Measurements from ENCODE around the gene DNPH1.

- no peak for TF ChIP-seq ZFP41 (tag by site-specific recombination; IDR thresholded peaks at IDR 0.05; ENCODE audit: borderline replicate concordance)
- TF ChIP-seq HOXD13 (CRISPR knock-in tag; IDR thresholded peaks at IDR 0.05; ENCODE audit: borderline replicate concordance): no peak
- no peak for TF ChIP-seq ZNF112 (tag by site-specific recombination; IDR thresholded peaks at IDR 0.05)
- TF ChIP-seq CTCF (tag by site-specific recombination; IDR thresholded peaks at IDR 0.05): no peak
- TF ChIP-seq PRDM6 (tag by site-specific recombination; IDR thresholded peaks at IDR 0.05): no peak
- no peak for TF ChIP-seq ZNF23 (tag by site-specific recombination; IDR thresholded peaks at IDR 0.05; ENCODE audit: borderline replicate concordance)
- TF ChIP-seq SP2 (tag by site-specific recombination; IDR thresholded peaks at IDR 0.05): no peak
- TF ChIP-seq YY1 (tag by site-specific recombination; IDR thresholded peaks at IDR 0.05): no peak
- TF ChIP-seq ZBTB48 (tag by site-specific recombination; IDR thresholded peaks at IDR 0.05): no peak
- no peak for TF ChIP-seq ZNF561 (tag by site-specific recombination; IDR thresholded peaks at IDR 0.05; ENCODE audit: borderline replicate concordance)
- TF ChIP-seq PBX3 (CRISPR knock-in tag; IDR thresholded peaks at IDR 0.05): no peak
Measured at GRCh38 chr6:43255408-43256054, 26.2 kb upstream of the DNPH1 start.

Data from HEK293 (cell line).